Testis (tissue), 3 donors: ENCODE results near the gene KRR1. TPM values are rescaled to one million over a fixed set of nuclear protein-coding genes. Genes with fewer than 3 reads are reported as not detected.

Source experiments
- DNase-seq: peaks from one replicate; pipeline ENCODE4 v3.0.0-alpha.2; 2019
- H3K27ac ChIP-seq, 2 donors: fragments of 200-600 bp; sonication (generic); one replicate each; pipeline ENCODE4 v1.5.1; 2019
- H3K27me3 ChIP-seq: fragments of 200-600 bp; sonication (generic); one replicate; pipeline ENCODE4 v1.5.1; 2019
- H3K36me3 ChIP-seq: fragments of 200-600 bp; sonication (generic); one replicate; pipeline ENCODE4 v1.5.1; 2017; ENCODE audit warnings: low read depth; ENCODE audit errors: missing control alignments
- H3K4me1 ChIP-seq: fragments of 200-600 bp; sonication (generic); one replicate; pipeline ENCODE4 v1.5.1; 2019
- H3K4me3 ChIP-seq, 2 donors: fragments of 200-600 bp; sonication (generic); one replicate each; pipeline ENCODE4 v1.5.1; 2017 to 2019
- H3K9me3 ChIP-seq: fragments of 200-600 bp; sonication (generic); one replicate; pipeline ENCODE4 v1.5.1; 2017
- CTCF ChIP-seq, 3 experiments: fragments of 450-650 bp in 2 of 3; fragments of 200-600 bp in 1 of 3; sonication (generic) in 1 of 3; IDR thresholded peaks; one replicate each; pipeline ENCODE4 v1.5.1; 2016 to 2019; ENCODE audit warnings: antibody characterized with exemption in 3 of 3, mild to moderate bottlenecking in 2 of 3, moderate library complexity in 1 of 3
- POLR2A ChIP-seq: fragments of 450-650 bp; IDR thresholded peaks from one replicate; pipeline ENCODE4 v1.6.1; 2017; ENCODE audit warnings: antibody characterized with exemption, mild to moderate bottlenecking, moderate library complexity
- WGBS, 2 donors: methylation state at CpG; one replicate each; pipeline ENCODE4 v1.1.5; 2018; 5-methylcytosine and 5-hydroxymethylcytosine counted together
- intact Hi-C: fragments of 100-400 bp; cut with DNase I; formaldehyde crosslinking; loops from one replicate; pipeline ENCODE4 v1.15.1; 2023; ENCODE audit warnings: low total_unique reads
- polyA plus RNA-seq: library from polyadenylated mRNA; stranded (reverse); fragments of 350-450 nt; fragmentation: Illumina TruSeq; extraction: RNeasy Lipid Tissue Mini Kit (QIAGEN cat#74804); gene quantifications from one replicate; pipeline ENCODE4 v1.2.3, GENCODE V29; 2014; ENCODE audit warnings: low read depth, low replicate concordance; ENCODE audit not compliant: insufficient read depth
- total RNA-seq, 2 donors: library from RNA; depleted of rRNA; stranded (reverse); fragments of >200 nt; gene quantifications; one replicate each; pipeline ENCODE4 v1.2.3, GENCODE V29; 2016

KRR1 gene
- total and polyA plus RNA-seq, 3 donors from 2014 or later = 24.8 to 38.8 (median 37.5) TPM

GRCh38 chr12:75549989-75550388 lies 38.6 kb upstream of the KRR1 start:
- no peak for DNase-seq
- Histone ChIP-seq H3K4me1 (no peaks in the 10 kb centered on the region), H3K36me3 (no peaks in the 10 kb centered on the region), H3K9me3 (no peaks in the 10 kb centered on the region), H3K27ac (no peak overlapping the region), H3K4me3 (no peak overlapping the region), H3K27me3 (no peaks in the 10 kb centered on the region)
- TF ChIP-seq POLR2A = no peak
- no peak for TF ChIP-seq CTCF (IDR thresholded peaks at IDR 0.05)
- 78 to 87% methylated on average over 2 of the region's 2 CpGs for WGBS, 2 donors
- intact Hi-C loops = no loop called here

- Histone ChIP-seq H3K9me3 (no peaks in the 10 kb centered on the region), H3K4me3 (no peak overlapping the region), H3K4me1 (no peaks in the 10 kb centered on the region), H3K27me3 (no peaks in the 10 kb centered on the region), H3K27ac (no peak overlapping the region), H3K36me3 (no peaks in the 10 kb centered on the region)
- DNase-seq = no peak
- no peak for TF ChIP-seq POLR2A
- TF ChIP-seq CTCF (IDR thresholded peaks at IDR 0.05) = no peak
- WGBS, 2 donors = 89 to 97% methylated on average over 1 of the region's 1 CpG
- intact Hi-C loops = no loop called here
Measured at GRCh38 chr12:75548879-75549278, 37.5 kb upstream of the KRR1 start.

- Histone ChIP-seq H3K4me1 (no peaks in the 10 kb centered on the region), H3K4me3 (no peak overlapping the region), H3K27ac (no peak overlapping the region), H3K36me3 (no peaks in the 10 kb centered on the region), H3K9me3 (no peaks in the 10 kb centered on the region), H3K27me3 (no peaks in the 10 kb centered on the region)
- WGBS, 2 donors = 83 to 92% methylated on average over 1 of the region's 1 CpG
- TF ChIP-seq POLR2A (no peak), CTCF (IDR thresholded peaks at IDR 0.05) (no peak)
- no peak for DNase-seq
- intact Hi-C loops = no loop called here
Measured at GRCh38 chr12:75545636-75546035, 34.2 kb upstream of the KRR1 start.

- H3K27ac ChIP-seq = no peak overlapping the region
- no peaks in the 10 kb centered on the region for H3K9me3 ChIP-seq
- TF ChIP-seq CTCF (IDR thresholded peaks at IDR 0.05) (no peak), POLR2A (no peak)
- no peaks in the 10 kb centered on the region for H3K36me3 ChIP-seq
- intact Hi-C loops = no loop called here
- WGBS, 2 donors = 92 to 98% methylated on average over 1 of the region's 1 CpG
- no peaks in the 10 kb centered on the region for H3K4me1 ChIP-seq
- H3K4me3 ChIP-seq = no peak overlapping the region
- H3K27me3 ChIP-seq = no peaks in the 10 kb centered on the region
- DNase-seq = no peak
Measured at GRCh38 chr12:75543529-75543928, 32.1 kb upstream of the KRR1 start.

- H3K27ac ChIP-seq = no peak overlapping the region
- no peaks in the 10 kb centered on the region for H3K4me1 ChIP-seq
- intact Hi-C loops = no loop called here
- H3K4me3 ChIP-seq = no peak overlapping the region
- no peaks in the 10 kb centered on the region for H3K9me3 ChIP-seq
- no peak for DNase-seq
- H3K27me3 ChIP-seq = no peaks in the 10 kb centered on the region
- WGBS, 2 donors = 84% methylated on average over 1 of the region's 1 CpG
- TF ChIP-seq POLR2A (no peak), CTCF (IDR thresholded peaks at IDR 0.05) (no peak)
- H3K36me3 ChIP-seq = no peaks in the 10 kb centered on the region
Measured at GRCh38 chr12:75542942-75543341, 31.5 kb upstream of the KRR1 start.
